SK-N-SH (cell line): ENCODE results near the gene TMEM150A. TPM values are rescaled to one million over a fixed set of nuclear protein-coding genes. Genes with fewer than 3 reads are reported as not detected.

Source experiments
- CTCF ChIA-PET: fragments of 300-600, 350-600 bp; formaldehyde crosslinking; extraction: SDS; loops from one replicate; lab custom pipeline; 2021; lab: Yijun Ruan, JAX
- POLR2A ChIA-PET: fragments of 350-600 bp; sonication (Branson Sonifier 250); formaldehyde crosslinking; extraction: SDS; loops from one replicate; lab custom pipeline; 2020; ENCODE audit warnings: antibody characterized with exemption, inconsistent platforms; lab: Yijun Ruan, JAX
- DNase-seq: peaks from one replicate; pipeline ENCODE4 v3.0.0; 2012
- H2AFZ ChIP-seq: fragments of 200-600 bp; sonication (generic); 2 replicates; pipeline ENCODE4 v1.8.1; 2016; ENCODE audit warnings: antibody characterized with exemption, mild to moderate bottlenecking, low read depth
- H3F3A ChIP-seq: fragments of 200-600 bp; sonication (generic); replicated peaks from 2 replicates; pipeline ENCODE3; 2016; ENCODE audit warnings: antibody characterized with exemption, mild to moderate bottlenecking; ENCODE audit not compliant: insufficient read depth
- H3K27ac ChIP-seq, 2 experiments: fragments of 200-500 bp in 1 of 2; fragments of 200-600 bp in 1 of 2; sonication (Bioruptor generic) in 1 of 2; sonication (generic), shearing (Covaris generic) in 1 of 2; 2 replicates each; pipeline versions ENCODE4 v1.5.1 to v1.6.1; 2014 to 2016; ENCODE audit warnings: low read depth in 2 of 2, inconsistent platforms in 1 of 2, low read length in 1 of 2, mild to moderate bottlenecking in 1 of 2, mixed read lengths in 1 of 2
- H3K27me3 ChIP-seq: fragments of 200-600 bp; sonication (generic), shearing (Covaris generic); 2 replicates; pipeline ENCODE4 v1.6.1; 2016; ENCODE audit warnings: mixed run types; ENCODE audit not compliant: insufficient read depth
- H3K36me3 ChIP-seq, 2 experiments: fragments of 200-500 bp in 1 of 2; fragments of 200-600 bp in 1 of 2; sonication (Bioruptor generic) in 1 of 2; sonication (generic) in 1 of 2; replicated peaks in 1 of 2; 2 replicates each; pipeline versions ENCODE3 to v1.5.1; 2014 to 2016; ENCODE audit warnings: low read length in 1 of 2, mild to moderate bottlenecking in 1 of 2; ENCODE audit not compliant: insufficient read depth in 2 of 2, control insufficient read depth in 1 of 2
- H3K4me1 ChIP-seq, 2 experiments: fragments of 200-500 bp in 1 of 2; fragments of 200-600 bp in 1 of 2; sonication (Bioruptor generic) in 1 of 2; sonication (generic), shearing (Covaris generic) in 1 of 2; 2 replicates each; pipeline versions ENCODE4 v1.5.1 to v1.6.1; 2014 to 2016; ENCODE audit warnings: low read depth in 1 of 2, low read length in 1 of 2, mixed run types in 1 of 2; ENCODE audit not compliant: insufficient read depth in 2 of 2, control insufficient read depth in 1 of 2
- H3K4me2 ChIP-seq: fragments of 200-600 bp; sonication (generic), shearing (Covaris generic); 2 replicates; pipeline ENCODE4 v1.6.1; 2017; ENCODE audit warnings: mixed run types
- H3K4me3 ChIP-seq, 2 experiments: fragments of 200-500 bp in 1 of 2; fragments of 200-600 bp in 1 of 2; sonication (Bioruptor generic) in 1 of 2; sonication (generic), shearing (Covaris generic) in 1 of 2; 2 replicates each; pipeline versions ENCODE4 v1.5.1 to v1.8.1; 2014 to 2016; ENCODE audit warnings: low read depth in 2 of 2, inconsistent platforms in 1 of 2, low read length in 1 of 2, mild to moderate bottlenecking in 1 of 2, mixed read lengths in 1 of 2, moderate library complexity in 1 of 2
- H3K79me2 ChIP-seq: fragments of 200-600 bp; sonication (generic); 2 replicates; pipeline ENCODE4 v1.8.1; 2017; ENCODE audit warnings: mild to moderate bottlenecking; ENCODE audit not compliant: insufficient read depth
- H3K9ac ChIP-seq: fragments of 200-600 bp; sonication (generic); 2 replicates; pipeline ENCODE4 v1.6.1; 2017; ENCODE audit warnings: mixed run types
- H3K9me2 ChIP-seq: fragments of 200-600 bp; sonication (generic); 2 replicates; pipeline ENCODE4 v1.6.1; 2017; ENCODE audit warnings: mixed run types
- H3K9me3 ChIP-seq: fragments of 200-600 bp; sonication (generic); 2 replicates; pipeline ENCODE4 v1.6.1; 2017; ENCODE audit warnings: mixed run types, mild to moderate bottlenecking, moderate library complexity
- H4K20me1 ChIP-seq: fragments of 200-600 bp; sonication (generic); 2 replicates; pipeline ENCODE4 v1.6.1; 2017; ENCODE audit warnings: mild to moderate bottlenecking, mixed run types; ENCODE audit not compliant: insufficient read depth
- CHD2 ChIP-seq: fragments of 150-350 bp; IDR thresholded peaks from 2 replicates; pipeline ENCODE4 v1.6.1; 2018; ENCODE audit warnings: low read length; ENCODE audit not compliant: partially characterized antibody
- CTCF ChIP-seq: fragments of 200-600 bp; sonication (generic); IDR thresholded peaks from 2 replicates; pipeline ENCODE4 v1.6.1; 2017; ENCODE audit warnings: antibody characterized with exemption, mild to moderate bottlenecking, moderate library complexity
- EZH2phosphoT487 ChIP-seq: fragments of 200-600 bp; sonication (generic); IDR thresholded peaks from 2 replicates; pipeline ENCODE4 v1.6.1; 2017; ENCODE audit warnings: low read depth, mixed run types, mild to moderate bottlenecking, antibody characterized with exemption, moderate library complexity, borderline replicate concordance
- FOXM1 ChIP-seq: IDR thresholded peaks from 2 replicates; pipeline ENCODE4 v1.4.0; 2012; ENCODE audit warnings: low read depth, mild to moderate bottlenecking
- GABPA ChIP-seq: IDR thresholded peaks from 2 replicates; pipeline ENCODE4 v1.4.0; 2012; ENCODE audit warnings: low read depth, mild to moderate bottlenecking
- GATA2 ChIP-seq: sonication (generic); formaldehyde crosslinking; IDR thresholded peaks from 2 replicates; pipeline ENCODE4 v1.5.0; 2020; ENCODE audit warnings: mild to moderate bottlenecking, missing genetic modification reagents
- NFIC ChIP-seq: IDR thresholded peaks from 2 replicates; pipeline ENCODE4 v1.4.0; 2012; ENCODE audit warnings: borderline replicate concordance
- POLR2AphosphoS5 ChIP-seq: IDR thresholded peaks from 2 replicates; pipeline ENCODE4 v1.6.1; 2012; ENCODE audit warnings: low read depth, low read length
- RFX5 ChIP-seq: IDR thresholded peaks from 2 replicates; pipeline ENCODE4 v1.6.1; 2012; ENCODE audit warnings: mild to moderate bottlenecking, improper control_type of control experiment, low read length
- RXRA ChIP-seq: IDR thresholded peaks from 2 replicates; pipeline ENCODE4 v1.4.0; 2012; ENCODE audit warnings: low read depth, mild to moderate bottlenecking, borderline replicate concordance
- SIN3A ChIP-seq: IDR thresholded peaks from 2 replicates; pipeline ENCODE4 v1.6.1; 2012; ENCODE audit warnings: low read depth, mild to moderate bottlenecking, low read length, moderate library complexity, borderline replicate concordance
- TAF1 ChIP-seq: IDR thresholded peaks from 2 replicates; pipeline ENCODE4 v1.6.1; 2012; ENCODE audit warnings: low read depth, mild to moderate bottlenecking, low read length, moderate library complexity, borderline replicate concordance
- TCF12 ChIP-seq: IDR thresholded peaks from 2 replicates; pipeline ENCODE4 v1.4.0; 2012
- TEAD4 ChIP-seq: IDR thresholded peaks from 2 replicates; pipeline ENCODE4 v1.4.0; 2012; ENCODE audit warnings: mild to moderate bottlenecking, borderline replicate concordance; ENCODE audit not compliant: insufficient read depth
- USF1 ChIP-seq: IDR thresholded peaks from 2 replicates; pipeline ENCODE4 v1.4.0; 2012; ENCODE audit warnings: low read depth, borderline replicate concordance
- WGBS: methylation state at CpG from one replicate; pipeline ENCODE4 v1.1.6; 2017; ENCODE audit warnings: low lambda C conversion rate; 5-methylcytosine and 5-hydroxymethylcytosine counted together
- polyA plus RNA-seq, 3 experiments: library from polyadenylated mRNA; depleted of rRNA; stranded (reverse); fragments of >200 nt; gene quantifications; 2 replicates each; pipeline ENCODE4 v1.2.3, GENCODE V29; 2012
- TF ChIP-seq, protein P1 (sequence below): IDR thresholded peaks from 2 replicates; pipeline ENCODE4 v1.4.0; 2012; ENCODE audit warnings: low read depth

Gene TMEM150A
- polyA plus RNA-seq, 1 of the 3 experiments (the other 2 are of a cell fraction): 20.2 TPM

DNA sequence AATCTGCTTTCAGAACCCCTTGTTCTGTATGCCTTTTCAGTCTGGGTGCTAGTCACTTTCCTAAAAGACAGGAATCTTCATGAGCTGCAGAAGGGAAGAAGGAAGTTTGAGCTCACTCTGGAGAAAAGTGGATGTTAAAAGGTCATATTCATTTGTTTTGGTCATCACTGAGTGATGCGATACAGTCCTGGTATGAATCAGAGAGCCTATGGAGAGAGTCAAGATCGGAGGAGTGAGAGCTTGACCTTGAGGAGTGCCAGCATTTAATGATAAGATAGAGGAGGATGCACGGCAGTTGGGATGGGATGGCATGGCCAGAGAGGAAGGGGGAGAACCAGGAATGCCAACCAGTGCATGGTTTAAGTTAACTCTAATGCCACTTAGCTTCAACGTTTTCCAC lies 33.1 kb upstream of the TMEM150A start:
- Histone ChIP-seq H3K4me3 (no peak overlapping the region), H3K4me1 (no peaks in the 10 kb centered on the region), H3K36me3 (peaks cover 39 to 67% of the 10 kb centered on the region in 2 experiments), H3K79me2 (peaks cover 28% of the 10 kb centered on the region), H3K9me2 (no peaks in the 10 kb centered on the region), H3K9me3 (no peaks in the 10 kb centered on the region), H3K9ac (no peak overlapping the region), H3K27me3 (no peaks in the 10 kb centered on the region), H3K27ac (peak overlapping the region in 1 of 2 experiments; percentile 13; a peak in 1 of 4 replicates), H4K20me1 (peaks cover 12% of the 10 kb centered on the region; the same call in 1 of the 2 replicates), H3F3A (peaks cover 25% of the 10 kb centered on the region), H3K4me2 (no peak overlapping the region), H2AFZ (no peak overlapping the region)
- 45% methylated on average over 4 of the region's 4 CpGs for WGBS
- POLR2A ChIA-PET: no interaction called here
- CTCF ChIA-PET: interaction anchor here (2.5 to 4.5 kb wide), 6 partner anchors 8 to 81 kb away, joined by 30 to 85 read pairs (median 60); no protein-coding TSS in a partner anchor
- DNase-seq: no peak
- TF ChIP-seq RFX5 (no peak), CHD2 (no peak), GATA2 (no peak), EZH2phosphoT487 (no peak)

DNA sequence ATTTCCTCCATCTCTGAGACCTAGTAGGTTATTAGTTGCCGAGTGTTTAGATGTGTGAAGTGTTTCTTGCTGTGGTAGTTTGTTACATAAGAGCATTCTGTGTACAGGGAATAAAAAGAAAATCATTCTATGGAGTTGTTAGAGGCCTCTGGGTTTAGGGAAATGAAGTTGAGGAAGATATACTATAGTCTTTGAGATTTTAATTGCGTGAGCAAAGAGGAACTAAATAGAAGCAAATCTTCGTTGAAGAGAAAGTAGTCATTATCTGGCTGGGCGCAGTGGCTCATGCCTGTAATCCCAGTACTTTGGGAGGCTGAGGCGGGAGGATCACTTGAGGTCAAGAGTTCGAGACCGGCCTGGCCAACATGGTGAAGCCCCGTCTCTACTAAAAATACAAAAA lies 32.5 kb upstream of the TMEM150A start:
- CTCF ChIA-PET: interaction anchor here (3.5 to 4.5 kb wide), 5 partner anchors 13 to 82 kb away, joined by 49 to 85 read pairs (median 62); no protein-coding TSS in a partner anchor
- WGBS: 96% methylated on average over 8 of the region's 8 CpGs
- peaks cover 29% of the 10 kb centered on the region for H3K79me2 ChIP-seq

More for the DNA sequence above, 32.5 kb upstream of the TMEM150A start:
- Histone ChIP-seq H3K27me3 (no peaks in the 10 kb centered on the region), H3K9me3 (no peaks in the 10 kb centered on the region), H4K20me1 (peaks cover 12% of the 10 kb centered on the region; the same call in 1 of the 2 replicates), H3F3A (peaks cover 31% of the 10 kb centered on the region), H3K4me2 (no peak overlapping the region), H3K27ac (peak overlapping the region in 1 of 2 experiments; percentile 13; a peak in 1 of 4 replicates), H3K4me1 (no peaks in the 10 kb centered on the region), H3K4me3 (no peak overlapping the region), H3K9me2 (no peaks in the 10 kb centered on the region), H3K9ac (no peak overlapping the region), H3K36me3 (peaks cover 43 to 71% of the 10 kb centered on the region in 2 experiments), H2AFZ (no peak overlapping the region)
- DNase-seq: no peak
- POLR2A ChIA-PET: no interaction called here
- TF ChIP-seq TAF1 (no peak), TEAD4 (no peak), SIN3A (no peak), NFIC (no peak), CTCF (no peak), POLR2AphosphoS5 (no peak), FOXM1 (no peak), RXRA (no peak), TCF12 (no peak), GABPA (no peak), RFX5 (no peak), USF1 (no peak)
- TF ChIP-seq, protein P1, sequence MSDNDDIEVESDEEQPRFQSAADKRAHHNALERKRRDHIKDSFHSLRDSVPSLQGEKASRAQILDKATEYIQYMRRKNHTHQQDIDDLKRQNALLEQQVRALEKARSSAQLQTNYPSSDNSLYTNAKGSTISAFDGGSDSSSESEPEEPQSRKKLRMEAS: no peak
